T-helper 1 cell treated with Interleukin-12 subunit alpha and Interleukin-12 subunit beta and Interleukin-4 antibody, amounts not matched to agents 30 ng/mL and 1 ng/mL, for 36 hours (primary cell): ENCODE results near the gene ARID3B. TPM values are rescaled to one million over a fixed set of nuclear protein-coding genes. Genes with fewer than 3 reads are reported as not detected.

Experiments used
- intact Hi-C: fragments of 100-400 bp; cut with micrococcal nuclease; formaldehyde crosslinking; loops from one replicate; pipeline ENCODE4 v1.15.1; 2024
- total RNA-seq: library from RNA; stranded (reverse); gene quantifications from 2 replicates; pipeline ENCODE4 v1.2.3, GENCODE V29; 2022

ARID3B gene
- total RNA-seq, 1 donor from 2014 or later: 47.2 TPM

- intact Hi-C loops: no loop called here
These were observed 62.2 kb downstream of the ARID3B start for GRCh38 chr15:74603026-74603788.

- intact Hi-C loops: no loop called here
These were observed 63.0 kb downstream of the ARID3B start for GRCh38 chr15:74603789-74604705.

GRCh38 chr15:74604983-74605794 is 64.2 kb downstream of the ARID3B start:
- intact Hi-C loops: no loop called here

GRCh38 chr15:74605795-74606150 is 64.8 kb downstream of the ARID3B start:
- intact Hi-C loops: no loop called here

GRCh38 chr15:74608786-74609185 is 67.8 kb downstream of the ARID3B start:
- intact Hi-C loops: no loop called here

- intact Hi-C loops: loop anchor here (5.0 to 10.0 kb wide), 2 partner anchors 595 to 1017 kb away; partner anchors contain the start of genes C15orf39 and SNUPN
These were observed 68.9 kb downstream of the ARID3B start for GRCh38 chr15:74609938-74610301.

GRCh38 chr15:74610302-74610951 is 69.4 kb downstream of the ARID3B start:
- intact Hi-C loops: loop anchor here (5.0 to 10.0 kb wide), 2 partner anchors 594 to 1017 kb away; partner anchors contain the start of genes C15orf39 and SNUPN

- intact Hi-C loops: loop anchor here (5.0 to 10.0 kb wide), 2 partner anchors 593 to 1016 kb away; partner anchors contain the start of genes C15orf39 and SNUPN
These were observed 70.3 kb downstream of the ARID3B start for GRCh38 chr15:74611341-74611740.

- intact Hi-C loops: loop anchor here (5.0 to 10.0 kb wide), 2 partner anchors 593 to 1015 kb away; partner anchors contain the start of genes C15orf39 and SNUPN
These were observed 70.8 kb downstream of the ARID3B start for GRCh38 chr15:74611834-74612233.

GRCh38 chr15:74612677-74613076 is 71.7 kb downstream of the ARID3B start:
- intact Hi-C loops: loop anchor here (5.0 to 10.0 kb wide), 2 partner anchors 592 to 1015 kb away; partner anchors contain the start of genes C15orf39 and SNUPN

GRCh38 chr15:74613089-74613952 is 72.3 kb downstream of the ARID3B start:
- intact Hi-C loops: loop anchor here (5.0 to 10.0 kb wide), 2 partner anchors 591 to 1014 kb away; partner anchors contain the start of genes C15orf39 and SNUPN

- intact Hi-C loops: loop anchor here (2.0 to 10.0 kb wide), 3 partner anchors 175 to 1013 kb away; partner anchors contain the start of genes C15orf39 and SNUPN
These were observed 73.1 kb downstream of the ARID3B start for GRCh38 chr15:74613953-74614743.

- intact Hi-C loops: loop anchor here (1.0 to 10.0 kb wide), 8 partner anchors 17 to 1012 kb away; partner anchors contain the start of genes ARID3B, C15orf39, EDC3 and PML
These were observed 73.9 kb downstream of the ARID3B start for GRCh38 chr15:74614744-74615507.

- intact Hi-C loops: loop anchor here (1.0 to 10.0 kb wide), 7 partner anchors 17 to 621 kb away; partner anchors contain the start of genes ARID3B, C15orf39, EDC3 and PML
These were observed 74.7 kb downstream of the ARID3B start, which contains the start of gene CLK3 for GRCh38 chr15:74615508-74616365. CLK3 (plus strand) TSS chr15:74615836; CDS start chr15:74619197, 3,361 bp downstream.

- intact Hi-C loops: loop anchor here (10.0 kb wide), 1 partner anchor 588 kb away; the partner anchor contains the start of gene C15orf39
These were observed 75.4 kb downstream of the ARID3B start for GRCh38 chr15:74616366-74616939.

GRCh38 chr15:74616996-74617395 is 76.0 kb downstream of the ARID3B start:
- intact Hi-C loops: loop anchor here (10.0 kb wide), 1 partner anchor 588 kb away; the partner anchor contains the start of gene C15orf39
